Measurements from ENCODE around the gene KLKB1. TPM values are rescaled to one million over a fixed set of nuclear protein-coding genes. Genes with fewer than 3 reads are reported as not detected.

Gene KLKB1
- under 1 TPM in 1 of 2 donors, not detected in 1; 0.34 TPM for total RNA-seq

DNA sequence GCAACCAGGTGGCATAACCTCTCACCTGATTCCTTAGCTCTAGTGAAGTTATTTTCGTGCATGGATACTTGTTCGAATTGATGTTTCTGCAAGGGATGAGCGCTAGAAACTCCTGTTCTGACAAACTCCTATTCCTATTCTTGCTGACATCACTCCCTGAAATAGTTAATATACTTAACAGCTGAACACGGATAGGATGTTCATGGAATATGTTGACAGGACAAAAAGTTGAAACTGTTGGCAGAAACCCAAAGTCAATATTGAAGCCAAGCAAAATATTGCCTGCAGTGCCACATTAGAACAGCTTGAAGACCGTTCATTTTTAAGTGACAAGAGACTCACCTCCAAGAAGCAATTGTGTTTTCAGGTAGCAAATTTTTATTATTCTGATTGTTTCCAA, at the start of gene KLKB1:
TSS of gene KLKB1 (plus strand) at position 287 of the 400 bp plus-strand sequence. CDS start 689 bp downstream, outside the sequence.

GRCh38 chr4:186191200-186192065, 35.9 kb upstream of the KLKB1 start, which contains the start of gene CYP4V2:
Gene CYP4V2 (plus strand): TSS chr4:186191567. CDS start chr4:186191824, 257 bp downstream.

DNA sequence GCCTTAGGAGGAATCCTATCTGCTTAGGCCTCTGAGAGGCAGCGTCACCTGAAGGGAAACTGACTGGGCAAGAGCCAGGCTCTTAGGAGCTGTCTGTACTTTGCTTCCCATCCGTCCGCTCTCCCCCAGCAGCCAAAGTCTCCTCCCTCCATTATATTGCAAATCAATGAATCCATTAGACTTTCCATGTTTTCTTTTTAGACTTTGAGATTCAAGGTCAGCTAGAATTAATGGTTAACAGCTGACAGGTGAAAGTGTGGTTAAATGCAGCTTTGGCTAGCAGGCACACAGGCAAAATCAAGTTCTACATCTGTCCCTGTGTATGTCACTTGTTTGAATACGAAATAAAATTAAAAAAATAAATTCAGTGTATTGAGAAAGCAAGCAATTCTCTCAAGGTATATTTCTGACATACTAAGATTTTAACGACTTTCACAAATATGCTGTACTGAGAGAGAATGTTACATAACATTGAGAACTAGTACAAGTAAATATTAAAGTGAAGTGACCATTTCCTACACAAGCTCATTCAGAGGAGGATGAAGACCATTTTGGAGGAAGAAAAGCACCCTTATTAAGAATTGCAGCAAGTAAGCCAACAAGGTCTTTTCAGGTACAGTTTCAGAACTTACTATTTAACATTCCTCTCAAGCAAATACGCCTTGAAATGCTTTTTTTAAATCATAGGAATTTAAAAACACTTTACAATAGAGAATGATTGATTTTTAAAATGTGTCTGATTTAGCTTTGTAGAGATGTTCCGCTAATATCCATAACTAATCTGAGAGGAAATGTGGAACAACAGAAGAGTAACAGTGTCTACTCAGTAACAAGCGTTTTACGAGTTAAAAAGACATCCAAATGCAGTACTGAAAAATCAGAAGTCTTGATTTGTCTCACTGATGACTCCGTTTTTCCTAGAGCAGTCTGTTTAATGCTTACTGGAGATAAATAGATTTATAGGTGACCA, 38.7 kb downstream of the KLKB1 start, which contains the start of gene F11:
TSS of gene F11 (plus strand) at position 507 of the 970 bp plus-strand sequence. CDS start 948 bp downstream, outside the sequence.

Other genes with a start within 250 kb of the KLKB1 start
- gene TLR3, start 158.4 kb upstream of the KLKB1 start, total RNA-seq = 10 to 100 TPM; 29.9 to 32.6 TPM
- gene FAM149A, start 122.8 kb upstream of the KLKB1 start, total RNA-seq = 10 to 100 TPM in 1 of 2 donors, 1 to 10 TPM in 1; 8.3 to 20.3 TPM
- gene CYP4V2, start 35.9 kb upstream of the KLKB1 start, total RNA-seq = 10 to 100 TPM; 17.6 to 41.6 TPM
- gene F11, start 38.7 kb downstream of the KLKB1 start, total RNA-seq = not detected